ENCODE data around the gene CORIN.

The CORIN gene

DNA sequence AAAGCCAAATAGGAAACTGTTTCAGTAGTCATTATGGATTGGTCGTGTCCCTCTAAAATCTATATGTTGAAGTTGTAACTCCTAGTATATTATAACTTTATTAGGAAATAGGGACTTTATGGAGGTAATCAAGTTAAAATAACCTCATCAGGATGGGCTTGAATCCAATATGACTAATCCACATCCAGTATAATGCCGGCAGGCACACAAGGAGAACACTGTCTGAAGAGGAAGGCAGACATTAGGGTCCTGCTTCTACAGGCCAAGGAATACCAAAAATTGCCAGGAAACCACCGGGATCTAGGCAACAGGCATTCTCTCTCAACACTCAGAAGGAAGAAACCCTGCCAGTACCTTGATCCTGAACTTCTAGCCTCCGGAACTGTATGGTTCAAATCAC is 222.5 kb downstream of the CORIN start:
- TF ChIP-seq ELF4 (IDR thresholded peaks at IDR 0.05) (no peak), HDGF (IDR thresholded peaks at IDR 0.05; ENCODE audit: borderline replicate concordance) (no peak), FOXK2 (IDR thresholded peaks at IDR 0.05) (no peak), SUZ12 (IDR thresholded peaks at IDR 0.05) (no peak), FOXM1 (IDR thresholded peaks at IDR 0.05; ENCODE audit: borderline replicate concordance) (no peak), ZNF384 (IDR thresholded peaks at IDR 0.05) (no peak), NFRKB (IDR thresholded peaks at IDR 0.05) (no peak), CTBP1 (IDR thresholded peaks at IDR 0.05; ENCODE audit: borderline replicate concordance) (no peak), FOXA1 (IDR thresholded peaks at IDR 0.05) (no peak), TARDBP (IDR thresholded peaks at IDR 0.05) (no peak), SP1 (IDR thresholded peaks at IDR 0.05) (no peak), LEF1 (IDR thresholded peaks at IDR 0.05; ENCODE audit: borderline replicate concordance) (no peak), BHLHE40 (IDR thresholded peaks at IDR 0.05; ENCODE audit: borderline replicate concordance) (no peak), L3MBTL2 (conservative IDR thresholded peaks at IDR 0.05) (no peak), ARNT (IDR thresholded peaks at IDR 0.05) (no peak)
- TF ChIP-seq, protein P1, sequence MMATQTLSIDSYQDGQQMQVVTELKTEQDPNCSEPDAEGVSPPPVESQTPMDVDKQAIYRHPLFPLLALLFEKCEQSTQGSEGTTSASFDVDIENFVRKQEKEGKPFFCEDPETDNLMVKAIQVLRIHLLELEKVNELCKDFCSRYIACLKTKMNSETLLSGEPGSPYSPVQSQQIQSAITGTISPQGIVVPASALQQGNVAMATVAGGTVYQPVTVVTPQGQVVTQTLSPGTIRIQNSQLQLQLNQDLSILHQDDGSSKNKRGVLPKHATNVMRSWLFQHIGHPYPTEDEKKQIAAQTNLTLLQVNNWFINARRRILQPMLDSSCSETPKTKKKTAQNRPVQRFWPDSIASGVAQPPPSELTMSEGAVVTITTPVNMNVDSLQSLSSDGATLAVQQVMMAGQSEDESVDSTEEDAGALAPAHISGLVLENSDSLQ (IDR thresholded peaks at IDR 0.05), result no peak
- ChIA-PET POLR2A (no interaction called here), CTCF (no interaction called here)
- DNase-seq (ENCODE audit: extremely low spot score), result no peak

DNA sequence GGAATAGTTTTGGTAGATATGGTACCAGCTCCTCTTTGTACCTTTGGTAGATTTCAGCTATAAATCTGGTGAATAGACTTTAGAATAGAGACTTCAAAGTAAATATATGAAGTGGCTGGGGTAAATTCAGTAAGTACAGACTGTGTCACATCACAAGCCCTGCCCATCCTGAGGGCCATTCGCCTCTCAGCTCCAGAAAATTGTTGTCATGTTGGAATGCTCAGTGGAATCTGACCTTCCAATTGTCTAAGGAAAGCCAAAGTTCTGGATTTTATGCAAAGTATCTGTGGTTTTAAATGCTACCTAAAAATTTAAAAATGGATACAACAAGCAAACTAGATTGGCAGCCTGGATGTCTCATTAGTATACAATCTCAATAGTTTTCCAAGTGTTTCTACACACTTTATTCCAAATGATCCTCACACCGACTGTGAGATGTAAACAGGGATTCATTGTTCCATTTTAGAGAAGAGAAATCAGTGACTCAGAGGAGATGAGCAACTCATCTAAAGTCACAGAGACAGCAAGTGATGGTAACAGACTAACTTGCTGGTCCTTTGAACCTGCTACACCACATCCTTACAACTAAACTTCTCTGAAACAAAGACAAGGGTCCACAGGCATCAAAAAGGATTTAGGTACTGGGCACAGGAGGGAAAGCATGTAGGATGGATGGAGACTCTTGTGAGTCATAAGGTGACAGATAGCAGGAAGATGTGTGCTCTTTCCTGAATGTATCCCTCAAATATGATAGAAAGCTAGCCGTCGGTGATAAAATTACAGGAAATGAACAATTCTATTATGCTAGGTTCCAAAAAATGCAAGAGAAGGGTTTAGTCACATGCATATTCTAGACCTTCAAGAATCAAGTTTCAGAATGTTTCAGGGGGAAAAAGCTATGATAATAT is 225.5 kb downstream of the CORIN start:
- POLR2A ChIA-PET, result no interaction called here
- TF ChIP-seq SP1 (IDR thresholded peaks at IDR 0.05), result no peak
- CTCF ChIA-PET, result no interaction called here

DNA sequence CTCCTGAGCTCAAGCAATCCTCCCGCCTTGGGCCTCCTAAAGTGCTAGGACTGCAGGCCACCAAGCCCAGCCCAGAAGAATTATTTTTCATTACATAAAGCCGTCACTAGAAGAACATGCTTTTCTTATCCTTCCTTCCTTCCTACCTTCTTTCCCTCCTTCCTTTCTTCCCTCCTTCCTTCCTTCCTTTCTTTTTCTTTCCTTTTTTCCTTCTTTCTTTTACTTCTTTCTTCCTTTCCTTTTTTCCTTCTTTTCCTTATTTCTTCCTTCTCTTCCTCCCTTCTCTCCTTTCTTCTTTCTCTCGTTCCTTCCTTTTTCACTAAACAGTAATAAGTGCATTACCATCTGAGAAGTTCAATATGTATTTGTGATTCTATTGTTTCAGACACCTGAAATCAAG is 231.4 kb downstream of the CORIN start:
- TF ChIP-seq, protein P1 (IDR thresholded peaks at IDR 0.05), result no peak
- no peak for TF ChIP-seq ARNT (IDR thresholded peaks at IDR 0.05)
- TF ChIP-seq TARDBP (IDR thresholded peaks at IDR 0.05), result no peak
- no peak for TF ChIP-seq BHLHE40 (IDR thresholded peaks at IDR 0.05; ENCODE audit: borderline replicate concordance)
- TF ChIP-seq ZNF384 (IDR thresholded peaks at IDR 0.05), result no peak
- TF ChIP-seq SUZ12 (IDR thresholded peaks at IDR 0.05), result no peak
- no peak for TF ChIP-seq FOXA1 (IDR thresholded peaks at IDR 0.05)
- CTCF ChIA-PET, result no interaction called here
- DNase-seq (ENCODE audit: extremely low spot score), result no peak
- POLR2A ChIA-PET, result no interaction called here

More for the DNA sequence above, 225.5 kb downstream of the CORIN start:
- DNase-seq (ENCODE audit: extremely low spot score), result no peak

DNA sequence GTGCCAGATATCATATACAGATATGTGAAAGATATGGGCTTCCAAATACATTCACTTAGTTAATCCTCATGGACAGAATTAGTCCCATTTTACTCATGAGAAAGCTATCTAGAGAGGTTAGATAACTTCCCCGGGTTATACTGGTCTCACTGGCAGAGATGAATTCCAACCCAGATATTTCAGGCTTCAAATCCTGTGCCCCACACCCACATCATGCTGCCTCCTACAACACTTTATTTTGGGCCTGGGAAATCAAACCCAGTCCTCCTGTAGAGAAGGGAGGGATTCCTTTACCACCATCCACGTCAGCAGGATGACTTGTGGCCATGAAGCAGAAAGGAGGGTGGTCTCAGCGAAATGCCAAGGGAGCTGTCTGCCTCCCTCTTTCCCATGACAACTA is 239.0 kb downstream of the CORIN start:
- TF ChIP-seq FOXK2 (IDR thresholded peaks at IDR 0.05), result no peak
- no peak for TF ChIP-seq SUZ12 (IDR thresholded peaks at IDR 0.05)
- TF ChIP-seq LEF1 (IDR thresholded peaks at IDR 0.05; ENCODE audit: borderline replicate concordance), result no peak
- TF ChIP-seq TARDBP (IDR thresholded peaks at IDR 0.05), result no peak
- no peak for TF ChIP-seq FOXA1 (IDR thresholded peaks at IDR 0.05)
- no peak for TF ChIP-seq NFRKB (IDR thresholded peaks at IDR 0.05)
- no peak for TF ChIP-seq L3MBTL2 (conservative IDR thresholded peaks at IDR 0.05)
- no peak for TF ChIP-seq ELF4 (IDR thresholded peaks at IDR 0.05)
- no peak for TF ChIP-seq BHLHE40 (IDR thresholded peaks at IDR 0.05; ENCODE audit: borderline replicate concordance)
- no peak for TF ChIP-seq SP1 (IDR thresholded peaks at IDR 0.05)
- TF ChIP-seq FOXM1 (IDR thresholded peaks at IDR 0.05; ENCODE audit: borderline replicate concordance), result no peak
- no peak for TF ChIP-seq HDGF (IDR thresholded peaks at IDR 0.05; ENCODE audit: borderline replicate concordance)
- no peak for TF ChIP-seq ARNT (IDR thresholded peaks at IDR 0.05)
- TF ChIP-seq, protein P1 (IDR thresholded peaks at IDR 0.05), result no peak
- TF ChIP-seq CTBP1 (IDR thresholded peaks at IDR 0.05; ENCODE audit: borderline replicate concordance), result no peak
- no peak for TF ChIP-seq ZNF384 (IDR thresholded peaks at IDR 0.05)
- CTCF ChIA-PET, result no interaction called here

DNA sequence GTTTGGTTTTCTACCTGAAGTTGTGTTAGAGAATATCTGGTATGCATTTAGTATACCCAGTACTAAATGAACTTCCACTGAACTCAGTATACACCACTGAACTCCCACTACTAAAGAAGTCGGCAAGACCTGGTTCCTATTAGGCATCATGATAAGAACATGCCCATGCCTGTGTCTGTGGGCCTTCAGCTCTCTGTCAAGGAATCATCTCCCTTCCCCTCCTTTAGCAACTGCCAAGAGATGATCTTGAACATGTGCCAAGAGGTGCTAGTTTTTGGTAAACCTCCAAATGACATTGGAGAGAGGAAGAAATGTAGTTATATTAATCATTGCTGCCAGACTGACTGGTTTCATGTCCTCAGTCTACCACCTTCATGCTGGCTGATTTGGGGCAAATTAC is 239.5 kb downstream of the CORIN start:
- no peak for TF ChIP-seq FOXM1 (IDR thresholded peaks at IDR 0.05; ENCODE audit: borderline replicate concordance)
- TF ChIP-seq NFRKB (IDR thresholded peaks at IDR 0.05), result no peak
- TF ChIP-seq CTBP1 (IDR thresholded peaks at IDR 0.05; ENCODE audit: borderline replicate concordance), result no peak
- no peak for TF ChIP-seq SUZ12 (IDR thresholded peaks at IDR 0.05)
- TF ChIP-seq SP1 (IDR thresholded peaks at IDR 0.05), result no peak
- TF ChIP-seq FOXA1 (IDR thresholded peaks at IDR 0.05), result no peak
- TF ChIP-seq TARDBP (IDR thresholded peaks at IDR 0.05), result no peak
- TF ChIP-seq, protein P1 (IDR thresholded peaks at IDR 0.05), result no peak
- TF ChIP-seq FOXK2 (IDR thresholded peaks at IDR 0.05), result no peak
- TF ChIP-seq ARNT (IDR thresholded peaks at IDR 0.05), result no peak
- TF ChIP-seq ELF4 (IDR thresholded peaks at IDR 0.05), result no peak
- TF ChIP-seq L3MBTL2 (conservative IDR thresholded peaks at IDR 0.05), result no peak
- TF ChIP-seq HDGF (IDR thresholded peaks at IDR 0.05; ENCODE audit: borderline replicate concordance), result no peak
- DNase-seq (ENCODE audit: extremely low spot score), result no peak
- ChIA-PET CTCF (no interaction called here), POLR2A (no interaction called here)

More for the DNA sequence above, 239.0 kb downstream of the CORIN start:
- DNase-seq (ENCODE audit: extremely low spot score), result no peak
- POLR2A ChIA-PET, result no interaction called here

DNA sequence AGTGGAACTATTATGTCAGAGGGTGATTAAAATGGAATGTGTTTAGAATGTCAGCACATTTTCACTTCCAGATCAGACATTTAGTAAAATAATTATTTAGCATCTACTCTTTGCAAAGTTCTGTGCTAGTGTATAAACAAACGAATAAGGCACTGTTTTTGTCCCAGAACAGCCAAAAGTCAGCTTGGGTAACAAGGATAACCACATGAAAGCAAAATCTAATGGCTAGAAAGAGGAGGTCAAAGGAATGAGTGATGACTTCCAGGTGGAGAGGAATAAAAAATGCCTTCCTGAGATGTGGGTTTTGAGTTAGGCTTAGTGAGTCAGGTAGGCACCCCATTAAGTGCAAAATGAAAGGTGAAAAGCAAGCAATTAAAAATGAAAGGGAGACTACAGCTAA is 240.2 kb downstream of the CORIN start:
- no peak for DNase-seq (ENCODE audit: extremely low spot score)
- CTCF ChIA-PET, result no interaction called here
- POLR2A ChIA-PET, result no interaction called here
- TF ChIP-seq FOXK2 (IDR thresholded peaks at IDR 0.05), result no peak
- TF ChIP-seq NFRKB (IDR thresholded peaks at IDR 0.05), result no peak
- no peak for TF ChIP-seq CTBP1 (IDR thresholded peaks at IDR 0.05; ENCODE audit: borderline replicate concordance)
- TF ChIP-seq ARNT (IDR thresholded peaks at IDR 0.05), result no peak
- TF ChIP-seq LEF1 (IDR thresholded peaks at IDR 0.05; ENCODE audit: borderline replicate concordance), result no peak
- no peak for TF ChIP-seq BHLHE40 (IDR thresholded peaks at IDR 0.05; ENCODE audit: borderline replicate concordance)
- no peak for TF ChIP-seq SUZ12 (IDR thresholded peaks at IDR 0.05)
- no peak for TF ChIP-seq FOXM1 (IDR thresholded peaks at IDR 0.05; ENCODE audit: borderline replicate concordance)
- TF ChIP-seq, protein P1 (IDR thresholded peaks at IDR 0.05), result no peak
- no peak for TF ChIP-seq ZNF384 (IDR thresholded peaks at IDR 0.05)
- TF ChIP-seq TARDBP (IDR thresholded peaks at IDR 0.05), result no peak
- no peak for TF ChIP-seq HDGF (IDR thresholded peaks at IDR 0.05; ENCODE audit: borderline replicate concordance)
- TF ChIP-seq FOXA1 (IDR thresholded peaks at IDR 0.05), result no peak
- no peak for TF ChIP-seq SP1 (IDR thresholded peaks at IDR 0.05)

Data from HEK293T (cell line).